Activated CD4-positive, alpha-beta T cell treated with anti-CD3 and anti-CD28 coated beads for 4 hours (primary cell): ENCODE measurements around the gene FRAS1.
"Not testable (repeated sequence)": the region's sequence is repeated elsewhere in the genome, so short reads cannot be mapped to it uniquely, and the experiment has no call there.

Source experiments
- DNase-seq, 2 donors: peaks; one replicate each; pipeline ENCODE4 v3.0.0-alpha.2; 2020

Gene FRAS1

DNA sequence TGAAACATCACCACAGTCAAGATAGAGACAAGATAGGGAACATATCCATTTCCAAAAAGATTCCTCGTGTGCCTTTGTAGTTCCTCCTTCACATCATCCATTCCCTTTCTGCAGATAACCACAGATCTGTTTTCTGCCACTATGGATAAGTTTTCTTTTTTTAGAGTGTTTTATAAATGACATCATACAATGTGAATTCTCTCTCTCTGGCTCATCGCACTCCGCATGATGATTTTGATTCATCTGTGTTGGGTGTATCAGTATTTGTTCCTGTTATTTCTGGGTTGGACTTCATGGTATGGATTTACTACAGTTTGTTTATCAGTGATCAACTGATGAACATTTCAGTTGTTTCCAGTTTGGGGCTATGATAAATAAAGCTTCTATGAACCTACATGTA lies 471.2 kb downstream of the FRAS1 start:
- no peak for DNase-seq

DNA sequence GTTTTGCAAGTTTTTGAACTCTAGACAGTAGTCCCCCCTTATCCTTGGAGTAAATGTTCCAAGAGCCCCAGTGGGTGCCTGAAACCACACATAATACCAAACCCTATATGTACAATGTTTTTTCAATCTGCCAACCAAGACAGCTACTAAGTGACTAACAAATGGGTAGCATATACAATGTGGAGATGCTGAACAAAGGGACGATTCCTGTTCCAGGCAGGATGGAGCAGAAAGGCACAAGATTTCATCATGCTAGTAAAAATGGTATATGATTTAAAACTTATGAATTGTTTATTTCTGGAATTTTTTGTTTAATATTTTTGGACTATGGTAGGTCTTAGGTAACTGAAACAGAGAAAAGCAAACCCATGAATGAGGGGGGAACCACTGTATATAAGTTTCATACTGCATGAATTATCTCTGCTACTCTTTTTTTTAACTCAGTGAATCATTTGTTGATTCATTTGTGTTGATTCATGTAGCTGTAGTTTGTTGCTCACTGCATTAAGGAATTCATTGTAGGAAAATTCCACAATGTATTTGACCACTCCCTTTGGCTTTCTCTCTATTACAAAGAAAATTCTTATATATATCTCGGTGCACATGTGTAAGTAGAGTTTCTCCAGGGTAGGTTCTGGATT lies 472.6 kb downstream of the FRAS1 start:
- no peak for DNase-seq

GRCh38 chr4:78532046-78532445 lies 474.9 kb downstream of the FRAS1 start:
- DNase-seq, result no peak

GRCh38 chr4:78533854-78534253 lies 476.7 kb downstream of the FRAS1 start:
- no peak for DNase-seq

DNA sequence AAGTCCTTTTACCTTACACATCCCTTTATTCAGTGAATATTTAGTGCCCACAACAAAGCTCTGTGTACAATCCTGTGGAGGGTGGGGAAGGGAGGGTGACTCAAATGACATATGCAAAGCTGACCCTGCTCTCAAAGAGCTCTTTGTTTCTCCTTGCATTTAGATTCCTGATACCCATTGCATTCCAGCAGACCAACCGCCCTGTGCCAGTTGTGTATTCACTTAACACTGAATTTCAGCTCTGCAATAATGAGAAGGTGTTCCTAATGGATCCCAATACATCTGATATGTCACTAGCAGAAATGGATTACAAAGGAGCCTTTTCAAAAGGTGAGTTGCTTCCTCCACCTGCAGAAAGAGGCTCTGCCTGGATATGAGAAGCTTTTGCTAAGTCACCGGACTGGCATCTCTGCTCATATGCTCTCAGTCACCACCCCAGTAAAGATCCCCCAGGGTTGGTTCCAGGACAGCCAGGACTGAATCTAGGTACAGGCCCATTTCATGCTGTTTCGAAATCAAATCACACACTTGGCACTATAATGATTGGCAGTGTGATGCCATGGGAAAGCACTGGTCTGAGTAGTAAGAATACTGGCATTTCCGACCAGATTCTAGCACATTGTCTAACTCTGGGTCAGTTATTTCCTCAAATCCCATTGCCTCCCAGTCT lies 477.3 kb downstream of the FRAS1 start:
- no peak for DNase-seq

- no peak for DNase-seq
Observed at GRCh38 chr4:78542373-78542772, 485.2 kb downstream of the FRAS1 start.

GRCh38 chr4:78543424-78544125 lies 486.5 kb downstream of the FRAS1 start:
- no peak for DNase-seq

DNA sequence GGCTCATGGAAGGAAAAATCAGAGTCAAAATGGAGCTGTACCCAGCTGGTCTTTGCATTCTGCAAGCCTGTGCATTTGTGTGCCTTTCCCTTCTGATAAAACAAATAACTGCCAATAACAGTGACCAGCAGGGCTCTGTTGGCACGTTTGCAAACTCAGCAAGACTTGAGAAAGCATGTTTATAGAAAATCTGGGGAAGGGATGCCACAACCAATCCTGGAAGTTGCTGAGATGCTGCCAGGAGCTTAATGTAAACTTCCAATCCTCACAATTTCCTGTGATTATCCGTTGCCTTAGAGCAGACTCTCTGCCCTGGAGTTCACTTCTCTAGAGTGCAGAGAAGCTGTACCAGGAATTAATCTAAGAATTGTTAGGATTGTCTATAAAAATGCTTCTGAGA lies 487.6 kb downstream of the FRAS1 start:
- no peak for DNase-seq

GRCh38 chr4:78545275-78546246 lies 488.4 kb downstream of the FRAS1 start:
- no peak for DNase-seq

- DNase-seq, result not testable (repeated sequence)
Observed at GRCh38 chr4:78547899-78548298, 490.8 kb downstream of the FRAS1 start.

DNA sequence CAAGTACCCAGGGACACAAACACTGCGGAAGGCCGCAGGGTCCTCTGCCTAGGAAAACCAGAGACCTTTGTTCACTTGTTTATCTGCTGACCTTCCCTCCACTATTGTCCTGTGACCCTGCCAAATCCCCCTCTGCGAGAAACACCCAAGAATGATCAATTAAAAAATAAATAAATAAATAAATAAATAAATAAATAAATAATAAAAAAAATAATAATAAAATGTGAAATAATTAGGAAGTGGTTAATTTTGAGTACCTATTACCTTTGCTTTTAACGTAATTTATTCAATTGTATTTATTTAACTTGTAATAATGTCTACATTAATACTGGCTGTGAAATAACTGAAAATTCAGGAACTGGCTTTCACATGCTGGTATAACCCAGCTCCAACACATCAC lies 491.8 kb downstream of the FRAS1 start:
- DNase-seq, result not testable (repeated sequence)

DNA sequence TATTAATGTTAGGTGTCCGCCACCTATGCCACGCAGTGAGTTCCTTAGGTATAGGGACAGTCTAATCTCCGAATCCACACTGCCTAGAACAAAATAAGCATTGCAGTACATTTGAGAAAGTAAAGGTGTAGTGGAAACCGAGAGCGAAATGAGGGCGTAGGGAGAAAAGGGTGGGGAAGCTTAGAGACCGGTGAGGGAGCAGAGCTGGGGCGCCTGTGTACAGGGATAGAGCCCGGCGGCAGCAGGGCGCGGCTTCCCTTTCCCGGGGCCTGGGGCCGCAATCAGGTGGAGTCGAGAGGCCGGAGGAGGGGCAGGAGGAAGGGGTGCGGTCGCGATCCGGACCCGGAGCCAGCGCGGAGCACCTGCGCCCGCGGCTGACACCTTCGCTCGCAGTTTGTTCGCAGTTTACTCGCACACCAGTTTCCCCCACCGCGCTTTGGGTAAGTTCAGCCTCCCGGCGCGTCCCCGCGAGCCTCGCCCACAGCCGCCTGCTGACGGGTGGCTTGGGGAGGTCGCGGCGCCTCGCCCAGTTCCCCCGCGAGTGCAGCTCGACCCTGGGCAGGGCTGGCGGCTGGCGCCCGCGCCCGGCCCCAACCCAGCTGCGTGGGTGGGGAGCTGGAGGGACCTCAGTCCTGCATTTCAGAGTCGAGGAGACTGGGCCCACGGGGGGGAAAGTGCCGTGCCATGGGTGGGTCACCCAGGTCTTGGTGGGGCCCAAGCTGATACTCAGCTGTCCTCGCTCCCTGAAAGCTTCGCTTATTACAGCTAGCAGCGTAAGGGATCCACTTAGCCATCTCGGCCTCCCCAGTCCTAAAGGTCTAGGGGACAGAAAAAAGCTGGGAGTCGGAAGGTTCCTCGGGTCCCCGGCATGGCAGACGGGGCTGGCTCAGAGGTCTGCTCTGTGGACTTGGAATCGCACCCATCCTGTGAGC lies 494.6 kb downstream of the FRAS1 start, which contains the start of gene ANXA3:
TSS of gene ANXA3 (plus strand) at position 351 of the 932 bp plus-strand sequence. CDS start 2,704 bp downstream, outside the sequence.
- peak in 1 of 2 donors; percentile 2 for DNase-seq

DNA sequence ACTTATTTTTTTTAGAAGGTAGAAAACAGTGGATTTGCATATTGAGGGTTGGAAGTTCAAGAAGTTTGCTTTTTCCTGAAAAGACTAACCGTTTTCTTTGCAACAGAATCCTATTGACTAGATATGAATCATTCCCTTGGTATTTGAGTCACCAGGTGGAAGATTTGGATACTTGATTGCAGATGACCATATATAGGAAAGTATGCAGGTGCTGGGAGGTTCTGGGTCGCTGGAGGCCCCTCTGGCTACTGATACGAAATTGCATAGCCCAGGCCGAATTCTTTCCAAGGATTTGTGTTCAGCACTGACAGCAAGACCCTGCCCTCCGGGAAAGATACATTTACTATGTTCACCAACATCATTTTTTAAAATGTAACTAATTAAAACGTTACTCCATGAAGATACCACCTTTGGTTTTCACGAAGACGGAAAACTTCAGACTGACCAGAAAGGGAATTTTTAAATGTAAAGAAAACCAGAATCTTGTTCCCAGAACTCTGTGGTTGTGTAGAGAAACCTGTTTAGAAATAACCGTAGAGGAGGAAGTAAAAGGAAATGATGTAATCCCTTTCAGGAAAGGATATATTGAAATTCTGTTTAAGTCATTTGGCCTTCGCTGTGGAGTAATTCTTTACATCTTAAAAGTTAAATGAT lies 495.4 kb downstream of the FRAS1 start:
- DNase-seq, result no peak

- DNase-seq, result no peak
Observed at GRCh38 chr4:78553043-78553396, 495.9 kb downstream of the FRAS1 start.

DNA sequence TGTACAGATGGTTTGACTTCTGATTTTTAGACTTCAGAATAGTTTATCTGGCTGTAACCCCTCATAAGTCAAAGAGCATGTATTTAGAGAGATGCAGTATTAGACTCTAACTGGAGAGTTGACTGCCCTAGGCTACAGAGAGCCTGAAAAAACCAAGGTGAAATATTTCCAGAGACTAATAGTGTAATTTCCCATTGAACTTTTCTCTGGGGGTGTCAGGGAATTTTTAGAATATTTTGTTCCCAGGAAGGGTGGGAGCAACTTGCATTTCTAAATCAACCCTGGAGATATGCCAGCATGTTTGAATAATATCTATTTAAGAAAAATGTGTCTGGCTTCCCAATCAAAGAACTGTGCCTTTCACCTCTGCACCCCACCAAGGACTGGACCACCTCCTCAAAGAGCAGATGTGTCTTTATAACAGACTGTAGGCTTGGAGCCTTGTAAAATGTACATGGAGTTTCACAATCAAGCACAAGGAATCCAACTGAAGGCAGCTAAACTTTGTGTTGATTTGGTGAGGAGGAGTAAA lies 496.5 kb downstream of the FRAS1 start:
- DNase-seq, result no peak

DNA sequence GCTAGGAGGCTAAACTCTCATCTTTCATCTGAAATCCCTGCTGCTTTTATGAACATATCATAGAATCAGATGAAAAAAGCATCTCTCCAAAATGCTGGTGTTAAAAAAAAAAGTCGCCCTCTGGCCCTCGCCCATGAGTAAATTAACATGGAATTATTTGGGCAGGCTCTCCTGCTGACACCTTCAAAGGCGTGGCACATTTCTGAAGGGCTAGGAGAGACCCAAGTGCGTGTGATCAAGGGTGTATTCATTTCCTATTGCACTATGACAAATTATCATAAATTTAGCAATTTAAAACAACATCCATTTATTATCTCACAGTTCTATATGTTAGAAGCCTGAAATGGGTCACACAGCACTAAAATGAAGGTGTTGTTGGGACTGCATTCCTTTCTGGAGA lies 499.5 kb downstream of the FRAS1 start:
- DNase-seq, result no peak

GRCh38 chr4:78557841-78558240 lies 500.7 kb downstream of the FRAS1 start:
- no peak for DNase-seq

GRCh38 chr4:78558410-78558809 lies 501.3 kb downstream of the FRAS1 start:
- no peak for DNase-seq

GRCh38 chr4:78560296-78560963 lies 503.3 kb downstream of the FRAS1 start:
- no peak for DNase-seq

- no peak for DNase-seq
Observed at GRCh38 chr4:78561677-78562076, 504.6 kb downstream of the FRAS1 start.
